Neutrophil (primary cell): ENCODE results near the gene AFDN.

Source experiments
- H3K27ac ChIP-seq: fragments of 200-600 bp; sonication (generic); 2 replicates; pipeline ENCODE4 v1.5.1; 2016; ENCODE audit warnings: mild to moderate bottlenecking, moderate library complexity
- H3K27me3 ChIP-seq: fragments of 200-600 bp; sonication (generic); 2 replicates; pipeline ENCODE4 v1.6.0; 2016; ENCODE audit warnings: mild to moderate bottlenecking
- H3K36me3 ChIP-seq: fragments of 200-600 bp; sonication (generic); 2 replicates; pipeline ENCODE4 v1.5.1; 2017
- H3K4me1 ChIP-seq, 2 experiments: fragments of 200-600 bp in 1 of 2; sonication (generic) in 1 of 2; 1 replicate in 1 of 2; 2 replicates in 1 of 2; pipeline versions ENCODE4 v1.5.1 to v1.6.1; 2013 to 2016; ENCODE audit warnings: low read depth in 1 of 2, low read length in 1 of 2, mild to moderate bottlenecking in 1 of 2, moderate library complexity in 1 of 2; ENCODE audit not compliant: control insufficient read depth in 1 of 2, insufficient read depth in 1 of 2
- H3K4me3 ChIP-seq, 2 experiments: fragments of 200-600 bp in 1 of 2; sonication (generic) in 1 of 2; 1 replicate in 1 of 2; 2 replicates in 1 of 2; pipeline ENCODE4 v1.5.1; 2013 to 2016; ENCODE audit warnings: low read depth in 1 of 2, low read length in 1 of 2, mild to moderate bottlenecking in 1 of 2, moderate library complexity in 1 of 2
- H3K9me3 ChIP-seq: fragments of 200-600 bp; sonication (generic); 2 replicates; pipeline ENCODE4 v1.5.1; 2016
- TF ChIP-seq, protein P1 (sequence below): fragments of 200-600 bp; sonication (generic); IDR thresholded peaks from 2 replicates; pipeline ENCODE4 v1.5.1; 2016; ENCODE audit warnings: antibody characterized with exemption

The AFDN gene

DNA sequence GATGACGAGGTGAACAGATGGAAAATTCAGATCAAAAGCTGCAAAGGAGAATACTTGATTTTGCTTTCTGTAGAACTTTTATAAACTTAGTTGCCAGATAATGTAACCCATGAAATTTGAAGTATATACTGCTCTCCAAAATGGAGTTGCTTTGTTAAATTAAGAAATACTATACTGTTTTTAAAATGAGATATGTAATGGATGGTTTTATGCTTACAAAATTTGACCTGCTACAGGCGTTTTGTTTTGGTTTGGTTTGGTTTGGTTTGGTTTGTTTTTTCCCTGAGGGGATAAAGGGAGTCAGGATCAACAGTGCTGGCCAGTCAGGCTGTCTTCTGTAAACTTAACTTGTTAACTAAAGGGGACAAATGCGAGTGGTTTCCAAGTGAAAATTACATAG is 115.1 kb downstream of the AFDN start:
- Histone ChIP-seq H3K36me3 (no peaks in the 10 kb centered on the region), H3K27me3 (no peaks in the 10 kb centered on the region), H3K27ac (no peak overlapping the region), H3K4me3 (no peak overlapping the region), H3K4me1 (no peaks in the 10 kb centered on the region), H3K9me3 (no peaks in the 10 kb centered on the region)
- TF ChIP-seq, protein P1, sequence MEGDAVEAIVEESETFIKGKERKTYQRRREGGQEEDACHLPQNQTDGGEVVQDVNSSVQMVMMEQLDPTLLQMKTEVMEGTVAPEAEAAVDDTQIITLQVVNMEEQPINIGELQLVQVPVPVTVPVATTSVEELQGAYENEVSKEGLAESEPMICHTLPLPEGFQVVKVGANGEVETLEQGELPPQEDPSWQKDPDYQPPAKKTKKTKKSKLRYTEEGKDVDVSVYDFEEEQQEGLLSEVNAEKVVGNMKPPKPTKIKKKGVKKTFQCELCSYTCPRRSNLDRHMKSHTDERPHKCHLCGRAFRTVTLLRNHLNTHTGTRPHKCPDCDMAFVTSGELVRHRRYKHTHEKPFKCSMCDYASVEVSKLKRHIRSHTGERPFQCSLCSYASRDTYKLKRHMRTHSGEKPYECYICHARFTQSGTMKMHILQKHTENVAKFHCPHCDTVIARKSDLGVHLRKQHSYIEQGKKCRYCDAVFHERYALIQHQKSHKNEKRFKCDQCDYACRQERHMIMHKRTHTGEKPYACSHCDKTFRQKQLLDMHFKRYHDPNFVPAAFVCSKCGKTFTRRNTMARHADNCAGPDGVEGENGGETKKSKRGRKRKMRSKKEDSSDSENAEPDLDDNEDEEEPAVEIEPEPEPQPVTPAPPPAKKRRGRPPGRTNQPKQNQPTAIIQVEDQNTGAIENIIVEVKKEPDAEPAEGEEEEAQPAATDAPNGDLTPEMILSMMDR, result no peak

DNA sequence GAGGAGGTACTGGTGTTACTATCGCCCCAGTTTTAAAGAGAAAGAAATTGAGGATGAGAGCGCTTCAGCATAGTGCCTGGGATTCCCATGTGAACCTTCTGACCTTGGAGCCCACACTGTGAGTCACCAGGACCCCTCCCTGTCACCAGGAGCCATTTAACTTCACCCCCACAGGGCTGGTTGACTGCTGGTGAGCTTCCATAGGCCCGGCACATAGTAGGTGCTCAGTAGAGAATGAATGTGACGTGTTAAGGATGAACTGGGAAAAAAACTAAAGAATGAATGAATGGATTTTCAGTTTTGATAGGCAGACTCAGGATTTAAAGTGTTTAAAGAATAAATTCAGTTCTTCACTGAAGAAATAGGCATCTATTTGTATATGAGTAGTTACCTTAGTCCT is 117.4 kb downstream of the AFDN start:
- Histone ChIP-seq H3K27ac (no peak overlapping the region), H3K36me3 (no peaks in the 10 kb centered on the region), H3K27me3 (no peaks in the 10 kb centered on the region), H3K4me3 (no peak overlapping the region), H3K4me1 (no peaks in the 10 kb centered on the region), H3K9me3 (no peaks in the 10 kb centered on the region)
- TF ChIP-seq, protein P1, result no peak

DNA sequence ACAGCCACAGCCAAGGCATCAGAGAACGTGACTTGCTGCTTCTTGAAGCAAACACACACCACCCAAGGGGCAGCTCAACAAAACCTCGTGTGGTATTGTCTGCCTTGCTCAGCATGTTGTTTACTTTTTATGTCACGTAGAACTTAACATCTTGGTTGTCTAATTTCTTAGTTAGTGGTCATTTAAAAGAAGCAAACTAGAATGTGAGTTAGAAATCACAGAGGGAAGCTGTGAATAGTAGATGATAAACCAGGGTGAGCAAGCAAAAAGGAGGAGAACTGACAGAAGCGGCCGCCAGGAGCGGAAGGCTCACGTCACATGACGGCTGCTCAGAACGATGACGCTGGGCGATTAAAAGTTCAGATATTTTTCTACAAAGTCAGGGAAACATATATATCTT is 119.3 kb downstream of the AFDN start:
- Histone ChIP-seq H3K4me3 (no peak overlapping the region), H3K9me3 (no peaks in the 10 kb centered on the region), H3K4me1 (no peaks in the 10 kb centered on the region), H3K36me3 (no peaks in the 10 kb centered on the region), H3K27ac (no peak overlapping the region), H3K27me3 (no peaks in the 10 kb centered on the region)
- TF ChIP-seq, protein P1, result no peak

DNA sequence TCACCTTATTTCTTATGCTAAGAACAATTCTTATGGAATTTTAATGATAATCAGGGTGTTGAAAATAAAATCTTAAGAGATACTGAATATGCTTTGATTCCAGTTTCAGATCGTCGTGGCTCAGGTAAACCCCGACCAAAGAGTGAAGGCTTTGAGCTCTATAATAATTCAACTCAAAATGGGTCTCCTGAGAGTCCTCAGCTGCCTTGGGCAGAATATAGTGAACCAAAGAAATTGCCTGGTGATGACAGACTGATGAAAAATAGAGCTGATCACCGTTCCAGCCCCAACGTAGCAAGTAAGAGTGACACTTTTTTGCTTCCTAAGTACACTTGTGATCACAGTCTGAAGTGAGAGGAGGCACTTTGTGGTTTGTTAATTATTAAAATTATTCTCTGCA is 119.9 kb downstream of the AFDN start:
- H3K4me3 ChIP-seq, result no peak overlapping the region
- no peaks in the 10 kb centered on the region for H3K9me3 ChIP-seq
- H3K27ac ChIP-seq, result no peak overlapping the region
- H3K36me3 ChIP-seq, result peaks cover 3% of the 10 kb centered on the region
- no peaks in the 10 kb centered on the region for H3K4me1 ChIP-seq
- TF ChIP-seq, protein P1, result no peak
- no peaks in the 10 kb centered on the region for H3K27me3 ChIP-seq

DNA sequence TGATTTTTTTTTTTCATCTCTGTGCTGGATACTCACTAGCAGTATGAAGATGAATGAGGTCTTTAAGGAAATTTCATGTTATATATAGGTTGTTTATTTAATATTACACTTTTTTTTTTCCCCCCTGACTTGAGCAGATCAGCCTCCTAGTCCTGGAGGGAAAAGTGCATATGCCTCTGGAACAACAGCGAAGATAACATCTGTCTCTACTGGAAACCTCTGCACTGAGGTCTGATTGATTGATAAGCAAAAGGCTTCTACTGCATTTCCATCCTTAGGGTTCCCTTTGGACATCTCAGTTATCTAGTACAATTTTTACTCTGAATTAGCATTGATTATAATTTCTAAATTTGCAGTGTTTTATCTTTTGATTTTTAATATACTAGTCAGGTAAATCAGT is 121.0 kb downstream of the AFDN start:
- H3K4me3 ChIP-seq, result no peak overlapping the region
- H3K27ac ChIP-seq, result no peak overlapping the region
- no peaks in the 10 kb centered on the region for H3K27me3 ChIP-seq
- H3K9me3 ChIP-seq, result no peaks in the 10 kb centered on the region
- peaks cover 3% of the 10 kb centered on the region for H3K36me3 ChIP-seq
- TF ChIP-seq, protein P1, result no peak
- no peaks in the 10 kb centered on the region for H3K4me1 ChIP-seq

DNA sequence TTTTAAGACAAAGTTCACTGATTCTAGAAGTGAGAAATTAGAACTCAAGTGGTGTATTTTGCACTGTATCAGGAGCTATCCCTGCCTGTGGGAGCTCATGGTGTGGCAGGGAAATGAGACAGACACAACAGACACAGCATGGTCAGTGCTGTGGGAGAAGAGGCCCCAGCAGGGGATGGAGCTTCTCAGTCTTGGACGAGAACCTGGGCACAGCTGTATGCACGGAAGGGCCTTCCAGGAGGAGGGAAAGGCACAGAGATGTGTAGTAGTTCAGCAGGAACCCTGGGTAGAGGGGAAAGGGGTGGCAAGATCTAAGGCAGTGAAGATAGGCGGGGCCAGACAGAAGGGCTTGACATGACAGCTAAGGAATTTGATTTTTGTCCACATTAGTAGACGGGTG is 122.0 kb downstream of the AFDN start:
- H3K36me3 ChIP-seq, result peaks cover 3% of the 10 kb centered on the region
- H3K27me3 ChIP-seq, result no peaks in the 10 kb centered on the region
- H3K4me3 ChIP-seq, result no peak overlapping the region
- H3K9me3 ChIP-seq, result no peaks in the 10 kb centered on the region
- no peaks in the 10 kb centered on the region for H3K4me1 ChIP-seq
- H3K27ac ChIP-seq, result no peak overlapping the region
- TF ChIP-seq, protein P1, result no peak
